ENCODE measurements around the gene GPHN.
A peak's percentile ranks its signal among the peaks of the same experiment; 100 is the strongest.

GPHN gene

GRCh38 chr14:67221248-67221981 lies 713.5 kb downstream of the GPHN start:
- FAIRE-seq = peak; percentile 94
- no peak for TF ChIP-seq POLR2A (IDR thresholded peaks at IDR 0.05; ENCODE audit: low read depth, low read length)
- peak; percentile 30 for DNase-seq (ENCODE audit: insufficient read length, low spot score)

- TF ChIP-seq POLR2A (IDR thresholded peaks at IDR 0.05; ENCODE audit: low read depth, low read length) = no peak
- FAIRE-seq (no peak), DNase-seq (ENCODE audit: insufficient read length, low spot score) (no peak)
These were observed 714.0 kb downstream of the GPHN start for GRCh38 chr14:67221982-67222328.

- FAIRE-seq = no peak
- TF ChIP-seq POLR2A (IDR thresholded peaks at IDR 0.05; ENCODE audit: low read depth, low read length) = no peak
- DNase-seq (ENCODE audit: insufficient read length, low spot score) = no peak
These were observed 717.6 kb downstream of the GPHN start for GRCh38 chr14:67225523-67225922.

GRCh38 chr14:67228325-67228984 lies 720.5 kb downstream of the GPHN start:
- peak; percentile 68 for FAIRE-seq
- TF ChIP-seq POLR2A (IDR thresholded peaks at IDR 0.05; ENCODE audit: low read depth, low read length) = no peak
- DNase-seq (ENCODE audit: insufficient read length, low spot score) = no peak

All from H54 (cell line).